ENCODE results near the gene ENTHD1.
"Not testable (repeated sequence)": the region's sequence is repeated elsewhere in the genome, so short reads cannot be mapped to it uniquely, and the experiment has no call there.

GRCh38 chr22:39869797-39870196 is 23.8 kb downstream of the ENTHD1 start:
- not testable (repeated sequence) for TF ChIP-seq RUNX1 (IDR thresholded peaks at IDR 0.05; ENCODE audit: low read depth); EHMT2 (IDR thresholded peaks at IDR 0.05); ZNF263 (CRISPR knock-in tag; IDR thresholded peaks at IDR 0.05; ENCODE audit: borderline replicate concordance); ZSCAN29 (IDR thresholded peaks at IDR 0.05); SMARCC2 (IDR thresholded peaks at IDR 0.05; ENCODE audit: low read depth)

Measured in K562 (cell line).